GM21526 (cell line): ENCODE data around the gene KRT27.
"Not testable (repeated sequence)": the region's sequence is repeated elsewhere in the genome, so short reads cannot be mapped to it uniquely, and the experiment has no call there.

Experiments used
- ATAC-seq: cut with Tn5 transposase; IDR thresholded peaks from one replicate; pipeline ENCODE4 v1.9.1; 2021; ENCODE audit warnings: moderate library complexity; ENCODE audit not compliant: unreplicated experiment, low FRiP score

KRT27 gene

GRCh38 chr17:40782450-40782849 is at the start of gene KRT27:
Gene KRT27, minus strand, starts transcription at chr17:40782550. Its CDS starts 57 bp downstream, at chr17:40782493.
- ATAC-seq = no peak

GRCh38 chr17:40830085-40830776 is 47.9 kb upstream of the KRT27 start:
- ATAC-seq = no peak

GRCh38 chr17:40828454-40829044 is 46.2 kb upstream of the KRT27 start:
- no peak for ATAC-seq

- no peak for ATAC-seq
These were observed 45.5 kb upstream of the KRT27 start for GRCh38 chr17:40827746-40828453.

- no peak for ATAC-seq
These were observed 43.2 kb upstream of the KRT27 start for GRCh38 chr17:40825599-40825998.

GRCh38 chr17:40824015-40824832 is 41.9 kb upstream of the KRT27 start:
- ATAC-seq = no peak

- ATAC-seq = no peak
These were observed 39.9 kb upstream of the KRT27 start, which contains the start of gene KRT10 for GRCh38 chr17:40822132-40822812. Gene KRT10, minus strand, starts transcription at chr17:40822614. Its CDS starts 29 bp downstream, at chr17:40822585.

GRCh38 chr17:40821536-40821935 is 39.2 kb upstream of the KRT27 start:
- ATAC-seq = no peak

- ATAC-seq = no peak
These were observed 38.0 kb upstream of the KRT27 start for GRCh38 chr17:40820228-40820838.

GRCh38 chr17:40819528-40820125 is 37.3 kb upstream of the KRT27 start:
- no peak for ATAC-seq

- peak; percentile 70 for ATAC-seq
These were observed 36.6 kb upstream of the KRT27 start for GRCh38 chr17:40818733-40819527.

GRCh38 chr17:40818343-40818732 is 36.0 kb upstream of the KRT27 start:
- no peak for ATAC-seq

- ATAC-seq = no peak
These were observed 34.8 kb upstream of the KRT27 start for GRCh38 chr17:40817103-40817682.

GRCh38 chr17:40816569-40816968 is 34.2 kb upstream of the KRT27 start:
- no peak for ATAC-seq

GRCh38 chr17:40815381-40815780 is 33.0 kb upstream of the KRT27 start:
- no peak for ATAC-seq

- ATAC-seq = not testable (repeated sequence)
These were observed 32.3 kb upstream of the KRT27 start for GRCh38 chr17:40814657-40815056.

GRCh38 chr17:40813804-40814203 is 31.5 kb upstream of the KRT27 start:
- no peak for ATAC-seq

- ATAC-seq = no peak
These were observed 30.3 kb upstream of the KRT27 start for GRCh38 chr17:40812639-40813038.
